SU-DHL-6 (cell line): Measurements from ENCODE around the gene DTX2.

Experiments used
- H2AFZ ChIP-seq: fragments of 200-600 bp; sonication (generic); 2 replicates; pipeline ENCODE4 v1.6.1; 2014; ENCODE audit warnings: low read depth, mild to moderate bottlenecking, moderate library complexity, mixed read lengths, antibody characterized with exemption, low read length; ENCODE audit not compliant: severe bottlenecking
- H3F3A ChIP-seq: fragments of 200-600 bp; shearing (Covaris generic); 2 replicates; pipeline ENCODE4 v1.6.0; 2016; ENCODE audit warnings: antibody characterized with exemption, mild to moderate bottlenecking; ENCODE audit not compliant: insufficient read depth
- H3K27ac ChIP-seq: fragments of 200-600 bp; sonication (generic); 2 replicates; pipeline ENCODE4 v1.5.1; 2016; ENCODE audit warnings: low read depth, mild to moderate bottlenecking, low read length, moderate library complexity, mixed read lengths
- H3K27me3 ChIP-seq: fragments of 200-600 bp; sonication (generic), shearing (Covaris generic); 2 replicates; pipeline ENCODE4 v1.6.0; 2014; ENCODE audit warnings: mild to moderate bottlenecking, low read length
- H3K36me3 ChIP-seq: fragments of 200-600 bp; sonication (generic); 2 replicates; pipeline ENCODE4 v1.6.1; 2014; ENCODE audit warnings: mild to moderate bottlenecking, low read length, mixed read lengths
- H3K4me2 ChIP-seq: fragments of 300-600, 200-600 bp; shearing (Covaris generic), sonication (generic); 2 replicates; pipeline ENCODE4 v1.6.0; 2014; ENCODE audit warnings: low read length, low read depth, mild to moderate bottlenecking; ENCODE audit not compliant: poor library complexity, severe bottlenecking
- H3K4me3 ChIP-seq: fragments of 200-600 bp; sonication (generic); 2 replicates; pipeline ENCODE4 v1.5.1; 2014; ENCODE audit warnings: antibody characterized with exemption, low read length, mild to moderate bottlenecking, mixed read lengths; ENCODE audit not compliant: insufficient read depth, poor library complexity, severe bottlenecking
- H3K79me2 ChIP-seq: fragments of 200-600 bp; sonication (generic); 2 replicates; pipeline ENCODE4 v1.6.1; 2014; ENCODE audit warnings: mild to moderate bottlenecking, low read length, moderate library complexity; ENCODE audit not compliant: insufficient read depth
- H3K9ac ChIP-seq: fragments of 200-600 bp; sonication (generic); 2 replicates; pipeline ENCODE4 v1.7.0; 2014; ENCODE audit warnings: mild to moderate bottlenecking, low read length
- H3K9me2 ChIP-seq: fragments of 200-600 bp; sonication (generic); replicated peaks from 2 replicates; pipeline ENCODE4 v1.6.1; 2014; ENCODE audit warnings: low read length; ENCODE audit not compliant: insufficient read depth
- H3K9me3 ChIP-seq: fragments of 200-600 bp; sonication (generic); 2 replicates; pipeline ENCODE4 v1.6.1; 2014; ENCODE audit warnings: low read length, mixed read lengths; ENCODE audit not compliant: insufficient read depth
- H4K20me1 ChIP-seq: fragments of 200-600 bp; sonication (generic); 2 replicates; pipeline ENCODE4 v1.6.1; 2014; ENCODE audit warnings: low read depth, mild to moderate bottlenecking, antibody characterized with exemption, low read length, moderate library complexity, mixed read lengths
- CTCF ChIP-seq: fragments of 200-600 bp; sonication (generic); IDR thresholded peaks from one replicate; pipeline ENCODE4 v1.5.1; 2017; ENCODE audit warnings: antibody characterized with exemption, mild to moderate bottlenecking, low read length, moderate library complexity; ENCODE audit not compliant: insufficient read depth, poor library complexity, severe bottlenecking
- EZH2phosphoT487 ChIP-seq: fragments of 200-600 bp; sonication (generic), shearing (Covaris generic); conservative IDR thresholded peaks from 2 replicates; pipeline ENCODE4 v1.6.1; 2018; ENCODE audit warnings: mild to moderate bottlenecking, antibody characterized with exemption, low read length, moderate library complexity, mixed read lengths

The DTX2 gene

GRCh38 chr7:76426246-76426645, 35.3 kb upstream of the DTX2 start:
- TF ChIP-seq EZH2phosphoT487 (no peak), CTCF (no peak)
- no peak overlapping the region for H3K9ac ChIP-seq

DNA sequence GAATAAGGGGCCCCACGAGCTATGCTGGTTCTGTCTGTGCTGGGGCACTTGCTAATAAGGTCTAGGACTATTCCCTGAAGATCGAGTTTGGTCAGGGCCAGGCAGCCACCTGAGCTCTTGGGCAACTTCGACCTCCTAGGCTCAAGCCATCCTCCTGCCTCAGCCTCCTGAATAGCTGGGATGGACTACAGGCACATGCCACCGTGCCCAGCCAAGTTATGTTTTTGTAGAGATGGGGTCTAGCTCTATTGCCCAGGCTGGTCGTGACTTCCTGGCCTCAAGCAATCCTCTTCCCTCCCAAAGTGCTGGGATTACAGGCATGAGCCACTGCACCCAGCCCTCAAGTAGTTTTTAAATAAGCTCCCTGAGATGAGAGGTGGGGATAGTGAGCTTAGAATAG, 33.9 kb upstream of the DTX2 start:
- no peak overlapping the region for H3K4me3 ChIP-seq
- H3K36me3 ChIP-seq: no peaks in the 10 kb centered on the region
- no peak overlapping the region for H3K4me2 ChIP-seq
- H2AFZ ChIP-seq: no peak overlapping the region
- TF ChIP-seq CTCF (no peak), EZH2phosphoT487 (no peak)
- H3F3A ChIP-seq: no peaks in the 10 kb centered on the region
- H3K27me3 ChIP-seq: no peaks in the 10 kb centered on the region
- H4K20me1 ChIP-seq: no peaks in the 10 kb centered on the region
- no peak overlapping the region for H3K9ac ChIP-seq
- H3K9me2 ChIP-seq: no peaks in the 10 kb centered on the region
- H3K79me2 ChIP-seq: no peaks in the 10 kb centered on the region
- no peaks in the 10 kb centered on the region for H3K9me3 ChIP-seq
- no peak overlapping the region for H3K27ac ChIP-seq

More at GRCh38 chr7:76426246-76426645, 35.3 kb upstream of the DTX2 start:
- no peaks in the 10 kb centered on the region for H3K9me2 ChIP-seq
- H3K36me3 ChIP-seq: no peaks in the 10 kb centered on the region
- H3K79me2 ChIP-seq: no peaks in the 10 kb centered on the region
- H3K9me3 ChIP-seq: no peaks in the 10 kb centered on the region
- H3K4me3 ChIP-seq: no peak overlapping the region
- no peaks in the 10 kb centered on the region for H3F3A ChIP-seq
- H3K4me2 ChIP-seq: no peak overlapping the region
- no peaks in the 10 kb centered on the region for H4K20me1 ChIP-seq
- H3K27ac ChIP-seq: no peak overlapping the region
- H2AFZ ChIP-seq: no peak overlapping the region
- H3K27me3 ChIP-seq: no peaks in the 10 kb centered on the region

DNA sequence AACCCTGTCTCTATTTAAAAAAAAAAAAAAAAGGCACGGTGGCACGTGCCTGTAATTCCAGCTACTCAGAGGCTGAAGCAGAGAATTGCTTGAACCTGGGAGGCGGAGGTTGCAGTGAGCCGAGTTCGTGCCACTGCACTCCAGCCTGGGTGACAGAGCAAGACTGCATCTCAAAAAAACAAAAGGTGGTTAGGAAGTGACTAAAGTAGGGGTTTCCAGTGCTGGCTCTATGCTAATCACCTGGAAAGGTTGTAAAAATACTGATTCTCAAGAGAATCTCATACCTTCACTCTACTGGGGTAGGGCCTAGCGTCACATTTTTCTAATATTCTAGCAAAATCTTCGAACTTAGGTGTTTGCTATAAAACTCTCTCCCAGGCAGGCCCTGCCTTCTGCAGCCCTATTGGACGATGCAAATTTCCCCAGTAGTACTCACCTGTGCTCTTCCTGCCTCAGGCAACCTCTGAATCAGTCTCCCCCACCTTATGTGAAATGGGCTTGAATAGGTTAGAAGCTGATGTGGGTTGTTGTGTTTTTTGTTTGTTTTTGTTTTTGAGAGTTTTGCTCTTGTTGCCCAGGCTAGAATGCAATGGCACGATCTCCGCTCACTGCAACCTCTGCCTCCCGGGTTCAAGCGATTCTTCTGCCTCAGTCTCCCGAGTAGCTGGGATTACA, 33.2 kb upstream of the DTX2 start:
- TF ChIP-seq EZH2phosphoT487 (no peak), CTCF (no peak)
- Histone ChIP-seq H4K20me1 (no peaks in the 10 kb centered on the region), H3K4me2 (no peak overlapping the region), H3K4me3 (no peak overlapping the region), H2AFZ (no peak overlapping the region), H3K36me3 (no peaks in the 10 kb centered on the region), H3K27ac (no peak overlapping the region), H3K27me3 (no peaks in the 10 kb centered on the region), H3K9me3 (no peaks in the 10 kb centered on the region), H3K9ac (no peak overlapping the region), H3F3A (no peaks in the 10 kb centered on the region), H3K79me2 (no peaks in the 10 kb centered on the region), H3K9me2 (no peaks in the 10 kb centered on the region)
